Activated effector memory CD4-positive, alpha-beta T cell treated with anti-CD3 and anti-CD28 coated beads, Interleukin-2, amount 50 U/mL, for 16 hours (primary cell): ENCODE data around the gene CPLX1.
"Not testable (repeated sequence)": the region's sequence is repeated elsewhere in the genome, so short reads cannot be mapped to it uniquely, and the experiment has no call there.

Experiments used
- DNase-seq: peaks from one replicate; pipeline ENCODE4 v3.0.0-alpha.2; 2020

Gene CPLX1

DNA sequence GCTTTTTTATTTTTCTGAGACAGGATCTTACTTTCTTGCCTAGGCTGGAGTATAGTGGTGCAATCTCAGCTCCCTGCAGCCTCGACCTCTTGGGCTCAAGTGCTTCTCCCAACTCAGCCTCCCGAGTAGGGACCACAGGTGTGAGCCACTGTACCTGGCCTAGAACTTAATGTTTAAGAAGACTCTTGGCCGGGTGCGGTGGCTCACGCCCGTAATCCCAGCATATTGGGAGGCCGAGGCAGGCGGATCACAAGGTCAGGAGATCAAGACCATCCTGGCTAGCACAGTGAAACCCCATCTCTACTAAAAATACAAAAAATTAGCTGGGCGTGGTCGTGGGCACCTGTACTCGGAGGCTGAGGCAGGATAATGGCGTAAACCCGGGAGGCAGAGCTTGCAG lies 72.7 kb downstream of the CPLX1 start:
- DNase-seq, result not testable (repeated sequence)

DNA sequence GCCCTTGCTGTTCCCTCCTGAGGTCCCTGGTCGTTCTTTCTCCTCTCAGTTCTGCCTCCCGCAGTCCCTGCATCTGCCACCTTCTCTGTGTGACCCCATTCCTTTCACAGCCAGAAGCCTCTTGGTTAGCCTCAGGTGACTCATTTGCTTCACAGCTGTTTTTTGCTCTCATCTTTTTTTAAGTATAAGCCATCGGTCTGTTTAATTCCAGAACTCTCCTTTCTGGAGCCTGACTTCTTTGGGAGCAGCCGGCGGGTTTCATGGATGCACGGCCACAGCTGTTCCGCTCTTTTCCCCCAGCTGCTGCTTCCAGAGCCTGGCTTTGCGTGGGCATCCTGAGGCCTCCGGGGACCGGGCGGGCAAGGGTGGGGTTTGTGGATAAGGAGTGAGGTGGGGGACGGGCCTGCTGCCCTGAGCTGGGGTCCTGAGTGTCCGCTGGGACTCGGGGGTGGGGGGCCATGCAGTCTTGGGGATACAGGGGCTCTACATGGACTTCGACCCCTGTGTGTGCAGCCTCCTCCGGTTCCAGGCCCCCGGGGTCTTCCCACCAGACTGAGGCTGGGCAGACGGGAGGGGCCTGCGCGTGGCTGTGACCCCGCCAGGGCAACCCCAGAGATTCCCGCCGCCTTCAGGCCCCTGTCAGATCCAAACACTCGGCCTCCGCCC lies 73.6 kb downstream of the CPLX1 start:
- no peak for DNase-seq

DNA sequence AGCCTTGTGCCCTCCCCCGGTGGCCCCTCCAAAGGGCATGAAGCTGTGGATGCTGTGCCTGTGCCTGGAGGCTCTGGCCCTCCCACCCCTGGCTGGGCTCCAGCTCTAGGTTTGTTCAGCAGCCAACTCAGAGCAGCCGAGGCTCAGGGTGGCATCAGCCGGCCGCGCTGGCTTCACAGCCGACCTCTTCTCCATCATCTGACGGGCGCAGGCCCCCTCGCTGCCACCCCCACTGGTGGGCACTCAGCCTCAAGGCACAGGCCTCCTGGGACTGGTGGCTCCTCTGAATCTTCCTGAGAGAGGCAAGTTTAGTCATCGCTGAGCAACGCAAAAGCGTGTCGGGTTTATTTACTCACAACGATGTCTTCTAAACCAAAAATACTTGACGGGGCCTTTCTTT lies 74.3 kb downstream of the CPLX1 start:
- no peak for DNase-seq

DNA sequence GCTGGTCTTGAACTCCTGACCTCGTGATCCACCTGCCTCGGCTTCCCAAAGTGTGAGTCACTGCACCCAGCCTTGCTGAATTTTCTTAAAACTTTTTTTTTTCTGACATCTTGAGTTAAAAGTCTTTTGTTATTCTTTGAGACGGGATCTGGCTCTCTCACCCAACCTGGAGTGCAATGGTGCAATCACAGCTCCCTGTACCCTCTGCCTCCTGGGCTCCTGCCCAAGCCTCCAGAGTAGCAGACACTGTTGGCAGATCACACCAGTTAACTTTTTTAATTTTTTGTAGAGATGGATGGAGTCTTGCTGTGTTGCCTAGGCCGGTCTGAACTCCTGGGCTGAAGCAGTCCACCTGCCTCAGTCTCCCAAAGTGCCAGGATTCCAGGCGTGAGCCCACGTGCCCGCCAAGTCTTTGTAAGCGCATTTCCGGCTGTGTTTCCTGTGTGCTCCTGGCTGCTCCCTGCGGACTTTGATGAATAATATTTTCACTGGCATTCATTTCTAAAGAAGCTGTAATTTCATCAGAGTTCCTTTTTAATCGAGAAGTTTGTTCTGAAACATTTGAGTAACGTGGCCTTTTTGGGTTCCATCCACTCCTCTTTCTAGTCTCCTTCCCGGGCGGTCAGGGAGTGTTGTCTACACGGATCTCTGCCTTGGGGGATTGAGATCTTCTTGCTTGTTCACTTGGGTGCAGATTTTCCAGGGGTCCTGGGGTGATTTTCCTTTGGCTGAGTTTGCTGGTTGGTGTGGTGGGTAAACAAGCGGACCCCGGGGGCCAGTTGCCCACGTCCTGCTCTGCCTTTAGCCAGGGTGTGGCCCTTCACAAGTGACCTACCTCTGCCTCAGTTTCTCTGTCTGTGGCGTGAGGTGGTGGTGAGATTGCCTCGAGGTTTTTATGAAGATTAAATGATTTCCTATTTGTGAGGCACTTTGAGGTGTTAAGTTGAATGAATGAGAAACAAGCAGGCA lies 75.9 kb downstream of the CPLX1 start:
- DNase-seq, result no peak

DNA sequence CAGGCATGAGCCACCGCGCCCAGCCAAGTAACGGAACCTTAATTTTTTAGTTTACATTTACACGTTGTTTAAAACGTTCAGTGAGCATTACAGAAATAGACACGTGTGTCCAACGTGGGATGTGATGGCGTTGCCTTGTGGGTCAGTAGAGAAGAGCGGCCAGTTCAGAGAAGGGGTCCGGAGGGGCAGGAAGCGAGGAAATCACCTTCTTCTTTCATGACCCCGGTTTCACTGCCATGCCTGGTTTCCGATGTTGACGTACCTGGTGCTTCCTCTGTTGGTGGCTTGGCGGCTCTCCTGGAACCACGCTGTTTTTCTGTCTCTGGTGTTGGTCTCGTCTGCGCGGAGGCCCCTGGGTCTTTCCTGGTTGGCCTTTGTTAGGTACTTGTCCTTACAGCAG lies 77.5 kb downstream of the CPLX1 start:
- DNase-seq, result no peak

DNA sequence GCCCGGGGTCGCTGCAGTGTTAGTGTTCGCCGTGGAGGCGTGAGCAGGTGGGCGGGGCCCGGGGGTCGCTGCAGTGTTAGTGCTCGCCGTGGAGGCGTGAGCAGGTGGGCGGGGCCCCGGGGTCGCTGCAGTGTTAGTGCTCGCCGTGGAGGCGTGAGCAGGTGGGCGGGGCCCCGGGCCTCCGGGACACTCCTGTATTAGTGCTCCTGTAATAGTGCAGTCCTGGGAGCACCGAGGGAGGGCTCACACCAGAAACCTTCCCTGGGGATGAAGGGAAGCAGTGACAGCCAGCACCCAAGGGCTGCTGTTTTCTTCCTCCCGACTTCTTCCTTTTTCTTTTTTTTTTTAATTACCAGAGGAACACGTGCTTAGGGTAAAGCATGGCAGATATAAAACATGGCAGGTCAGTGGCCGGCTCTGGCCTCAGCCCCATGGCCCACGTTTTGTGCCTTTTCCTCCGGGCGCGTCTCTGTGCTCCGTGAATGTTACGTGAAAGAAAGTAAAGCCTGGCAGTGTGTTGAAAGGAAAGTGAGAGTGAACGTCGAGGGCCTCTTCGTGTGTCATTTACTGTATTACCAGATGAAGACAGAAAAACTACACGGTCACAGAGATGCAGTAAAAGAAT lies 78.3 kb downstream of the CPLX1 start:
- no peak for DNase-seq

DNA sequence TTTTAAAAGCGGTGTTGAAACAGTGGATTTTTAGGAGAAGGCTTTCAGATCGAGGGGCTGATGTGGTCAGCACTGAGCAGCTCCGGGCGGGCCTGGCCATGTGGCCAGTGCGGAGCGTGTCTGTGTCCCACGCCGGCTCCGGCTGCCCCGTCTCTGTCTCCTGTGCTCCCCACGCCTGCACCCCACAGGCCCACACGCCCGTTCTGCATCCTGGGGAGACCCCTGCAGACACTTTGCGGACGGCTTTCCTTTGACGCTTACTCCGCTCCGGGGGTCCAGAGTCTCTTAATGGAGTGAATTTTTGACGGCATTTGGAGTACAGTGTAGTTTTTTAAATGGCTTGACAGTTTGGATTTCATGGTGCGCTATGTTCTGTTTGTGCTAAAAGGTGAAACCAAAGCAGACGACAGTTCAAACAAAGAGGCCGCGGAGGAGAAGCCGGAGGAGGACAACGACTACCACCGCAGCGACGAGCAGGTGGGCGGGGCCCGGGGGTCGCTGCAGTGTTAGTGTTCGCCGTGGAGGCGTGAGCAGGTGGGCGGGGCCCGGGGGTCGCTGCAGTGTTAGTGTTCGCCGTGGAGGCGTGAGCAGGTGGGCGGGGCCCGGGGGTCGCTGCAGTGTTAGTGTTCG lies 81.6 kb downstream of the CPLX1 start:
- no peak for DNase-seq

DNA sequence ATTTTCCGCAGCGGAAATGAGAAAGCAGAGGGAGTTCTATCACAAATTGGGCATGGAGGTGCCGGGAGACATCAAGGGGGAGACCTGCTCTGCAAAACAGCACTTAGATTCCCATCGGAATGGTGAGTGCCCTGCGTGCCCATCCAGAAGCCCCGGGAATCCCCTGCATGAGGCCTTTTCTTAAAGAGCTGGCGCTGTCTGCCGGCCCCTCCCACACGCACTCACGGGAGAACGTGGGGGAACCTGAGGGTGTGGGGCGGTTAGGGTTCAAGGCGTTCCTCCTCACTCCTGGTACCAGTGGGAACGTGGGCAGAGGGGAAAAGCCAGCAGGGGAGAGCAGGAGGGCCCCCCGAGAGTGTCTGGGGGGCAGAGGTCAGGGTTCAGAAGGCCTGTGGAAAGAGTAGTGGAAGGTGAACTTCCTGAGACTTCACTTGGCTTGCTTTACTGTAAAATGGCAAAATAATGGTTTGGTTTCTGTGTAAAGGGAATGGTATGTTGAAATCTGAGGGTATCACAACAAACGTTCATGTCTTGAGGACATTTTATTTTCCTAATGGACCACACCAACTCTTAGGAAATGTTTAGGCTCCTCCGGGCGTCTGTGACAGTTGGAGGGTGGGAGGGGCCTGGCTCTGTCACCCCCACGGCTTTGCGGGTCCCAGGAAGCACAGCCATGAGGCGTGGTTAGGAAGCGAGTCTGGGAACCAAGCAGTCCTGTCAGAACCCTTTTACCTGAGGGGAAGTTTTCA lies 82.3 kb downstream of the CPLX1 start:
- DNase-seq, result no peak

DNA sequence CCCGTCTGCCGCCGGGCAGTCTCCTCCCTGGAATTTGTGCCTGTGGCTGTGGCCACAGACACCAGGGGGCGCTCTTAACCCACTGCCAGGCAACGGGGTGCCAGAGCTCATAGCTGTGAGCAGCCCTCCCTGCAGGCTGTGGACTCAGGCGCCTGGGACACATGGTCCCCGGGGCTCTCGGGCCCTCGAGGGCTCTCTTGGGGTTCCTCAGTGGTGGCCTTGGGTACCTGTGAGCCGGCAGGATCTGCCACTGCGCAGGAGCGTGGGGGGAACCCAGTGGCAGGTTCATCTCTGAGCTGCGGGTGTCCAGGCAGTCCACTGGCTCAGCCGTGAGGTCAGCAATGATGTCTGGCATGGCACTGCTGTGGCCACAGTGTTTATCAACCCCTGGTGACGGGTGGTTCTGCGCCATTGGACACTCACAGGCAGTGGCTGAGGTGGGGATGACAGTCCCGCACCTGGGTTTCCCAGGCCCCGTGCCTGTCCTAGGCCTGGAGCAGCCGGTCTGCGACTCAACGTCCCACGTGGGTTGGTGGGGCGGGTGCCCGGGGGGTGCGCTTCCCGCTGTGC lies 83.1 kb downstream of the CPLX1 start:
- DNase-seq, result peak; percentile 92

DNA sequence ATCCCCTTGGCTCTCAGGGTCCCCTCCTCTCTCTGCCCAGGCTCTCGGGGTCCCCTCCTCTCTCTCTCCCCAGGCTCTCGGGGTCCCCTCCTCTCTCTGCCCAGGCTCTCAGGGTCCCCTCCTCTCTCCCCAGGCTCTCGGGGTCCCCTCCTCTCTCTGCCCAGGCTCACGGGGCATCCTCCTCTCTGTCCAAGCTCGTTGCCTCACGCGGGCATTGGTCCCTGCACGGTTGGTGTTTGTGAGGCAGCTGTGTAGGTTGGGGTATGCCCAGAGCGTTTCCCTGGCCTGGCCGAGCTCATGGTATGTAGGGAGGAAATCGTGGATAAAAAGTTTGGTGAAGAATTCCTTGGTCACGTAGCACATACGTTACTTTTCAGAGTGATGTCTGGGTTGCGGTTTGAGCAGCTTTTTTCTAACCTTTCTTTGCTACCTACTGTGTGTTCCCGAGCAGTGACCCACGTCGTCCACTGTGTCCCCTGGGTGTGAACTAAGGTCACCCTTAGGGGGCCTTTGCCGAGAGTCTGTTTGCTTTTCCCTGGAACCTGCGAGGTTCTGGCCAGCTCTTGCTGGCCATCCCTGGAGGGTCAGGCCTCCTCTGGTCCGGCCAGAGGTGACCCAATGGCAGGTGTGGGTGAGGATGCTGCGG lies 83.7 kb downstream of the CPLX1 start:
- DNase-seq, result no peak

DNA sequence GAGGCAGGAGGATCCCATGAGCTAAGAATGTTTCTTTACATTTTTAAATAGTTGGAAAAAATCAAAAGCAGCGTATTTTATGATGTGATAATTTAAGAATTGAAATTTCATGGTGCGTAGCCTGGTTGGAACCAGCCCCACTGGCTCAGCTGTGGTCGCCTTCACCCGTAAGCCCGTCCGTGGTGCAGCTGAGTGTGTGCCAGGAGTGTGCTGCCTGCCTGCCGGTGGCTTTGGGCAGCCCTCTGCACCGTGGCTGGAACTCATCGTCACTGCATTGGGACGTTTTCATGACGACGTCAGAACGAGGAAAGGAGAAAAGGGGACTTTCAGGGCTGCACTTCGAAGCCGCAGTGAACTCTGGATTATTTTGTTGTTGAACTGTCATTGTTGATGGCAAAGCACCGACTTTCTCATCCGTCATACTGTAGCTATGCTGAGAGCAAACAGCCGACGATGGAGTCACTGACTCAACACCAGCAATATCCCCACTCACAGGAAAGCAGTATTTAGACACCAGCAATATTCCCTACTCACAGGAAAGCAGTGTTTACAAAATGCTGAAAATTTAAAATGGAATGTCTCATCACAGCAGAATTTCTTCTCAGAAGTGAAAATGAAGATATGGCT lies 85.2 kb downstream of the CPLX1 start:
- DNase-seq, result no peak

DNA sequence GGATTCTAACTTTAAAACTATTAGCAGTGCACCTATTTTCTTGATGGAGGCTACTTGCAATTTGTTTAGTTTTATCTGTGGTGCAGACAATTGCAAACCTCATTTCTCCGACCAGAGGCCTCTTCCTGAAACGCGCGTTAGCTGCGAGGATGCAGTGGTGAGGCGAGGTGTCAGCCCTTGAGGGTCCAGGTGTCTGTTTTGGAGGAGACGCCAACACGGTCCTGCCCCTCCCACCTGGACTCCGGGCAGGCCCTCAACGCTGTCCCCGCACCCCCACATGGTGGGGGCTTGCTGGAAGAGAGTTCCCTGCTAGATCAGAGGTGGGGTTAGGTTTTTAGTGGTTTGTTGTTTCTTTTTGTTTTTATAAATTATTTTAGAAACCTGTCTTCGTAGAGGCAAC lies 85.9 kb downstream of the CPLX1 start:
- DNase-seq, result no peak

DNA sequence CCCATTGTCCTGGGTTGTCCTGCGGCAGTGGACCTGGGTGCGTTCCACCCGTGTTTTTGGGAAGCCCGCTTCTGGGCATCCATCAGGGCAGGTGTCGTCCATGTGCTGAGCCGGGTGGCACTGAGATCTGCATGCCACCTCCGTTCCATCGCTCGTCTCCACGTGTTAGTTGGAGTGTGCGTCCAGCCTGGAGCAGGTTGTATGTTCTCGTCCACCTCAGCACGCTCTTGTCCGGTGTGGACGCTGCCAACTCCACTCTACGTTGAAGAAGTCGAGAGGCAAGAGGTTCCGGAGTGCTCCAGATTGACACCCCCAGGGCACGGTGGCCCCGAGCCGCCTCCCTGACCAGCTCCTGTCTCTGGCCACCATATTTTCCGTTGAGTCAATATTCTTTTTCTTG lies 86.4 kb downstream of the CPLX1 start:
- DNase-seq, result no peak

DNA sequence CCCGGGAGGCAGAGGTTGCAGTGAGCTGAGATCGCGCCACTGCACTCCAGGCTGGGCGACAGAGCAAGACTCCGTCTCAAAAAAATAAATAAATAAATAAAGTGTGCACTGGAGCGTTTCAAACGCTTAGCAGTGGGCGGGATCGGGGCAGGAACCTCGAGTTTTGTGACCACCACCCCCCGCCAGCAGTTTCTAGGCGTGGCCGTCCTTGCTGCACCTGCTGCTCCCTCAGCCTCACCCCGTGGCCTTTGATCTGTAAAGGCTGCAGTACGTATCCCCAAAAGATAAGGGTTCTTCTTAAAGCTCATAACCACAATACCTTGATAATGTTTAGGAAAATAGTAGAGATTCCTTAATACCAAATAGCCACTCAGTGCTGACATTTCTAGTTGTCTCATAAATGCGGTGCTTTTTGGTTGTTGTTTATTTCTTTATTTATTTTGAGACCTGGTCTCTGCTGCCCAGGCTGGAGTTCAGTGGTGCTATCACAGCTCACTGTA lies 87.1 kb downstream of the CPLX1 start:
- no peak for DNase-seq

DNA sequence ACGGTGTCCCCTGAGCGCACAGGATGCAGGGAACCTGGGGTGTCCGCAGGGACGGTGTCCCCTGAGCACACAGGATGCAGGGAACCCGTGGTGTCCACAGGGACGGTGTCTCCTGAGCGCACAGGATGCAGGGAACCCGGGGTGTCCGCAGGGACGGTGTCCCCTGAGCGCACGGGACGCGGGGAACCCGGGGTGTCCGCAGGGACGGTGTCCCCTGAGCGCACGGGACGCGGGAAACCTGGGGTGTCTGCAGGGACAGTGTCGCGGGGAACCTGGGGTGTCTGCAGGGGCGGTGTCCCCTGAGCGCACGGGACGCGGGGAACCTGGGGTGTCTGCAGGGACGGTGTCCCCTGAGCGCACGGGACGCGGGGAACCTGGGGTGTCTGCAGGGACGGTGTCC lies 89.4 kb downstream of the CPLX1 start:
- not testable (repeated sequence) for DNase-seq

DNA sequence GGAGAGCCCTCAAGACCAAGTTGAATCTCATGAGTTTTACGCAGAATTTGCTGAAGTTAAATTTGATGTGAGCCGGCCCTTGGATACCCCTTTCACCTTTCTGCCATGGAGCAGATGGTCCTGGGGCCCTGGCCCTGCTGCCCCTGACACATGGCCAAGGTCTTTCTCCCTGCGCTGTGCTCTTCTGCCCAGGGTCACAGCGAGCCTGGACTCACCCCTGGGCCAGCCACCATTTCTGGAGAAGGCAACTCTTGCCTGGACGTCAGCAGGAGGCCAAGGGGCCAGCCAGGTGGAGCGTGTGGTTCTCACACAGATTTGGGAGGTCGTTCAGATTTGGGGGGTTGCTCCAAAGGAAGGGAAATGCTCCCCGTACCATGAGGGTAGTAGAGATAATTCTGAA lies 90.3 kb downstream of the CPLX1 start:
- no peak for DNase-seq
